ENCODE results near the gene DLG2.
"Not testable (repeated sequence)": the region's sequence is repeated elsewhere in the genome, so short reads cannot be mapped to it uniquely, and the experiment has no call there.

DLG2 gene

GRCh38 chr11:85355921-85356320 is 271.2 kb downstream of the DLG2 start:
- no peak for DNase-seq (ENCODE audit: low read depth, low spot score)
- in situ Hi-C loops (cut with HindIII; ENCODE audit: low sequenced_read_pairs), result no loop called here
- TF ChIP-seq CTCF (IDR thresholded peaks at IDR 0.05; ENCODE audit: low read depth, low read length), result no peak
- no peak overlapping the region for H3K4me3 ChIP-seq (ENCODE audit: low read depth, low read length)

- DNase-seq (ENCODE audit: low read depth, low spot score); in situ Hi-C loops (cut with HindIII; ENCODE audit: low sequenced_read_pairs); H3K4me3 ChIP-seq (ENCODE audit: low read depth, low read length): not testable (repeated sequence)
Measured at GRCh38 chr11:85349539-85349938, 277.6 kb downstream of the DLG2 start.

GRCh38 chr11:85348945-85349344 is 278.2 kb downstream of the DLG2 start:
- TF ChIP-seq CTCF (IDR thresholded peaks at IDR 0.05; ENCODE audit: low read depth, low read length), result no peak
- in situ Hi-C loops (cut with HindIII; ENCODE audit: low sequenced_read_pairs), result no loop called here
- DNase-seq (ENCODE audit: low read depth, low spot score), result no peak
- no peak overlapping the region for H3K4me3 ChIP-seq (ENCODE audit: low read depth, low read length)

- no peak overlapping the region for H3K4me3 ChIP-seq (ENCODE audit: low read depth, low read length)
- no peak for TF ChIP-seq CTCF (IDR thresholded peaks at IDR 0.05; ENCODE audit: low read depth, low read length)
- in situ Hi-C loops (cut with HindIII; ENCODE audit: low sequenced_read_pairs), result no loop called here
- DNase-seq (ENCODE audit: low read depth, low spot score), result no peak
Measured at GRCh38 chr11:85347291-85347690, 279.9 kb downstream of the DLG2 start.

- H3K4me3 ChIP-seq (ENCODE audit: low read depth, low read length), result no peak overlapping the region
- no peak for TF ChIP-seq CTCF (IDR thresholded peaks at IDR 0.05; ENCODE audit: low read depth, low read length)
- DNase-seq (ENCODE audit: low read depth, low spot score), result no peak
- in situ Hi-C loops (cut with HindIII; ENCODE audit: low sequenced_read_pairs), result no loop called here
Measured at GRCh38 chr11:85346484-85346883, 280.7 kb downstream of the DLG2 start.

- DNase-seq (ENCODE audit: low read depth, low spot score); H3K4me3 ChIP-seq (ENCODE audit: low read depth, low read length); in situ Hi-C loops (cut with HindIII; ENCODE audit: low sequenced_read_pairs): not testable (repeated sequence)
Measured at GRCh38 chr11:85340846-85341245, 286.3 kb downstream of the DLG2 start.

GRCh38 chr11:85318573-85318972 is 308.6 kb downstream of the DLG2 start:
- DNase-seq (ENCODE audit: low read depth, low spot score), result no peak
- in situ Hi-C loops (cut with HindIII; ENCODE audit: low sequenced_read_pairs), result no loop called here
- no peak for TF ChIP-seq CTCF (IDR thresholded peaks at IDR 0.05; ENCODE audit: low read depth, low read length)
- no peak overlapping the region for H3K4me3 ChIP-seq (ENCODE audit: low read depth, low read length)

GRCh38 chr11:85316967-85317366 is 310.2 kb downstream of the DLG2 start:
- H3K4me3 ChIP-seq (ENCODE audit: low read depth, low read length), result no peak overlapping the region
- in situ Hi-C loops (cut with HindIII; ENCODE audit: low sequenced_read_pairs), result no loop called here
- no peak for TF ChIP-seq CTCF (IDR thresholded peaks at IDR 0.05; ENCODE audit: low read depth, low read length)
- DNase-seq (ENCODE audit: low read depth, low spot score), result no peak

Data from astrocyte of the spinal cord (primary cell).